Measurements from ENCODE around the gene UGT1A3.
A peak's percentile ranks its signal among the peaks of the same experiment; 100 is the strongest.

UGT1A3 gene

DNA sequence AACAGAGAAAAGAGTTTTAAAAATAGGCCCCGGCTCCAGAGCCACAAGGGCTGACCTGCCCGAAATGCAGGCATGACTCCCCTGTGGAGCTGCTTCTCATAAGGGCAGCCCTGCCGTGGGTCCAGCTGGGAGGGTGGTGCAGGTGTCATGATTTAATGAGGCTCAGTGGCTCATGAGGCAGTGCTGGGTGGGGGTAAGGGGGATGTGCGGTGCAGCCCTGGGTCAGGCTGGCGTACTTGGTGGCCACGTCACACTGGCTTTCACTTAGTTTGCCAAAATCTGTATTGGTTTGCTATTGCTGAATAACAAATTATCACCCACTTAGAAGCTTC is 91.9 kb downstream of the UGT1A3 start:
- Histone ChIP-seq H3K27me3 (no peaks in the 10 kb centered on the region), H3K9me3 (peaks cover 0 to 4% (median 0%) of the 10 kb centered on the region in 3 donors), H3K27ac (no peak overlapping the region), H3K4me1 (no peaks in the 10 kb centered on the region), H3K4me3 (no peak overlapping the region), H3K36me3 (no peaks in the 10 kb centered on the region)
- DNase-seq: peak; percentile 12 to 54
- intact Hi-C loops (cut with DNase I; ENCODE audit: low total_unique reads): no loop called here
- no peak for TF ChIP-seq CTCF (IDR thresholded peaks at IDR 0.05)

DNA sequence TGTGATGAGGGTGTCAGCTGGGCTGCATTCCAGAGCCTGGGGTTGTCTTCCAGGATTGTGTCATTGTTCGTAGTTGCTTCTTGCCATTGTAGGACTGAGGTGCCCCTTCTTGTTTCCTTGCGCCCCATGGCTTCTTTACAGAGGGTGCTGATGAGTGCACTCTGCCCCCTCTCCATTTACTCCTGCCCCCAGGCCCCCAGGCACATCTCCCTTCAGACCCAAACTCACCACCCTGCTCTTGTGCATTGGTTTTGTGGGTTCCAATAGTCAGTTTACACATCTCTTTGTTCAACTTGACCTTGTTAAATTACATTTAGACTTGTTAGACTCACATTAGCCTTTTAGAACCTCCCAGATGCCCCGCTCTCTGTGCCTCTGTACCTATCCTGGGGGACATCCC is 92.4 kb downstream of the UGT1A3 start:
- H3K4me1 ChIP-seq: no peaks in the 10 kb centered on the region
- DNase-seq: peak; percentile 3 to 19
- no peak overlapping the region for H3K4me3 ChIP-seq
- intact Hi-C loops (cut with DNase I; ENCODE audit: low total_unique reads): no loop called here
- H3K9me3 ChIP-seq: peaks cover 0 to 7% (median 0%) of the 10 kb centered on the region in 3 donors
- TF ChIP-seq CTCF (IDR thresholded peaks at IDR 0.05): no peak
- H3K27me3 ChIP-seq: no peaks in the 10 kb centered on the region
- H3K36me3 ChIP-seq: no peaks in the 10 kb centered on the region
- no peak overlapping the region for H3K27ac ChIP-seq

- H3K36me3 ChIP-seq: no peaks in the 10 kb centered on the region
- TF ChIP-seq CTCF (IDR thresholded peaks at IDR 0.05): no peak
- H3K4me1 ChIP-seq: no peaks in the 10 kb centered on the region
- intact Hi-C loops (cut with DNase I; ENCODE audit: low total_unique reads): no loop called here
- DNase-seq: peak; percentile 9 to 41
- no peak overlapping the region for H3K4me3 ChIP-seq
- no peaks in the 10 kb centered on the region for H3K27me3 ChIP-seq
- H3K27ac ChIP-seq: no peak overlapping the region
- peaks cover 0 to 9% (median 0%) of the 10 kb centered on the region in 3 donors for H3K9me3 ChIP-seq
Measured at GRCh38 chr2:233821709-233822100, 92.9 kb downstream of the UGT1A3 start.

- peak; percentile 15 to 45 for DNase-seq
- intact Hi-C loops (cut with DNase I; ENCODE audit: low total_unique reads): no loop called here
- Histone ChIP-seq H3K27me3 (no peaks in the 10 kb centered on the region), H3K36me3 (no peaks in the 10 kb centered on the region), H3K9me3 (peaks cover 0 to 10% (median 0%) of the 10 kb centered on the region in 3 donors), H3K4me1 (no peaks in the 10 kb centered on the region), H3K27ac (no peak overlapping the region), H3K4me3 (no peak overlapping the region)
- TF ChIP-seq CTCF (IDR thresholded peaks at IDR 0.05): no peak
Measured at GRCh38 chr2:233822101-233822771, 93.4 kb downstream of the UGT1A3 start.
